WERI-Rb-1 (cell line): ENCODE results near the gene GSG1.
"Not testable (repeated sequence)": the region's sequence is repeated elsewhere in the genome, so short reads cannot be mapped to it uniquely, and the experiment has no call there.

Experiments used
- DNase-seq: peaks from one replicate; pipeline ENCODE4 v3.0.0-alpha.2; 2020
- H3K27ac ChIP-seq: fragments of 250-450 bp; sonication (Bioruptor Pico); 2 replicates; pipeline ENCODE4 v1.5.1; 2020; ENCODE audit warnings: mild to moderate bottlenecking, moderate library complexity
- H3K27me3 ChIP-seq: fragments of 250-450 bp; sonication (Bioruptor Pico); 2 replicates; pipeline ENCODE4 v1.5.1; 2021; ENCODE audit warnings: mild to moderate bottlenecking, low read depth, moderate library complexity; ENCODE audit not compliant: insufficient read depth, severe bottlenecking
- H3K36me3 ChIP-seq: fragments of 250-450 bp; sonication (Bioruptor Pico); 2 replicates; pipeline ENCODE4 v1.5.1; 2020; ENCODE audit warnings: mild to moderate bottlenecking, moderate library complexity
- H3K4me3 ChIP-seq: 2 replicates; pipeline ENCODE4 v1.5.1; 2011; ENCODE audit warnings: low read depth, mild to moderate bottlenecking, control low read depth, low read length
- H3K9me3 ChIP-seq: fragments of 250-450 bp; sonication (Bioruptor Pico); 2 replicates; pipeline ENCODE4 v1.5.1; 2021; ENCODE audit warnings: mild to moderate bottlenecking, moderate library complexity; ENCODE audit not compliant: severe bottlenecking
- TF ChIP-seq, protein P1 (sequence below): IDR thresholded peaks from 2 replicates; pipeline ENCODE4 v1.5.1; 2011; ENCODE audit warnings: low read depth, mild to moderate bottlenecking, control low read depth, inconsistent platforms, low read length

The GSG1 gene

GRCh38 chr12:13085968-13086686 is 17.3 kb downstream of the GSG1 start:
- H3K4me3 ChIP-seq = no peak overlapping the region
- TF ChIP-seq, protein P1, sequence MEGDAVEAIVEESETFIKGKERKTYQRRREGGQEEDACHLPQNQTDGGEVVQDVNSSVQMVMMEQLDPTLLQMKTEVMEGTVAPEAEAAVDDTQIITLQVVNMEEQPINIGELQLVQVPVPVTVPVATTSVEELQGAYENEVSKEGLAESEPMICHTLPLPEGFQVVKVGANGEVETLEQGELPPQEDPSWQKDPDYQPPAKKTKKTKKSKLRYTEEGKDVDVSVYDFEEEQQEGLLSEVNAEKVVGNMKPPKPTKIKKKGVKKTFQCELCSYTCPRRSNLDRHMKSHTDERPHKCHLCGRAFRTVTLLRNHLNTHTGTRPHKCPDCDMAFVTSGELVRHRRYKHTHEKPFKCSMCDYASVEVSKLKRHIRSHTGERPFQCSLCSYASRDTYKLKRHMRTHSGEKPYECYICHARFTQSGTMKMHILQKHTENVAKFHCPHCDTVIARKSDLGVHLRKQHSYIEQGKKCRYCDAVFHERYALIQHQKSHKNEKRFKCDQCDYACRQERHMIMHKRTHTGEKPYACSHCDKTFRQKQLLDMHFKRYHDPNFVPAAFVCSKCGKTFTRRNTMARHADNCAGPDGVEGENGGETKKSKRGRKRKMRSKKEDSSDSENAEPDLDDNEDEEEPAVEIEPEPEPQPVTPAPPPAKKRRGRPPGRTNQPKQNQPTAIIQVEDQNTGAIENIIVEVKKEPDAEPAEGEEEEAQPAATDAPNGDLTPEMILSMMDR = no peak
- H3K9me3 ChIP-seq = no peaks in the 10 kb centered on the region
- H3K27me3 ChIP-seq = no peaks in the 10 kb centered on the region
- H3K27ac ChIP-seq = peak overlapping the region; percentile 13; the same call in 1 of the 2 replicates
- peaks cover 98% of the 10 kb centered on the region for H3K36me3 ChIP-seq
- DNase-seq = no peak

DNA sequence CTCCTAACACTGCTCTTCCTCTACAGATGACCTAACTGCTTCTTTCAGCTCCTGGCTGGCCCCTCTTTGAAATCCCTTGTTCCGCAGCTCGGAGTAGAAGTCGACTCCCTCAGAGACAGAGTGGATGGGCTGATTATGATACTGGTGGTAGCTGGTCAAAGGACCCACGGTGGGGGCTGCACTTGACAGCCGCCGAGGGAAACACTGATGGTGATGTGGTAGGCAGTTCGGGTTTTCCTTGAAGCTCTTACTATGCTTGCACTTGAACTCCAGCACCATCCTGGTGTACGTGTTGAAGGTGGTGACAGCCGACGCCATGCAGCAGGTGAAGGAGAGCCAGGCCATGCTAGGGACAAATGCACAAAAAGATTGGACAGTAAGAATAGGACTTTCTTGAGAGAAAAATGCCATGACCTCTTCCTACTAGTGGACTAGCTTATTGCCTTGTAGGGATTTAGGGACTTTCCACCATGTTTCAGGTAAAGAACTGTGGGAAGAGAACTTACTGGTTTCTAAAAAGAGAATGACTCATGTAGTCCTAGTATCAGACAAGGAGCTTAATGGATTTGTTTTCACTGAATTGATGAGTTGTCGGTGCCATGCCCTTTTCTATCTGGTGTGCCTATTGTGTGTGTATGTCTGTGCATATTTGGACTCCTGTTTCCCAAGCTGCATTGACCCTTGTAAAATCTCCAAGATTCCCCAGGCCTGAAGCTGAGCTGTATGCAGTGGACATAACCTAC is 18.4 kb downstream of the GSG1 start:
- H3K4me3 ChIP-seq = no peak overlapping the region
- TF ChIP-seq, protein P1 = no peak
- H3K9me3 ChIP-seq = no peaks in the 10 kb centered on the region
- H3K27me3 ChIP-seq = no peaks in the 10 kb centered on the region
- H3K27ac ChIP-seq = no peak overlapping the region
- DNase-seq = no peak
- H3K36me3 ChIP-seq = peaks cover 98% of the 10 kb centered on the region

DNA sequence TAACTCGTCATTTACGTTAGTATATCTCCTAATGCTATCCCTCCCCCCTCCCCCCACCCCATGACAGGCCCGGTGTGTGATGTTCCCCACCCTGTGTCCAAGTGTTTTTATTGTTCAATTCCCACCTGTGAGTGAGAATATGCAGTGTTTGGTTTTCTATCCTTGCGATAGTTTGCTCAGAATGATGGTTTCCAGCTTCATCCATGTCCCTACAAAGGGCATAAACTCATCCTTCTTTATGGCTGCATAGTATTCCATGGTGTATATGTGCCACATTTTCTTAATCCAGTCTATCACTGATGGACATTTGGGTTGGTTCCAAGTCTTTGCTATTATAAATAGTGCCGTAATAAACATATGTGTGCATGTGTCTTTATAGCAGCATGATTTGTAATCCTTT is 19.8 kb downstream of the GSG1 start:
- peaks cover 94% of the 10 kb centered on the region for H3K36me3 ChIP-seq
- not testable (repeated sequence) for H3K4me3 ChIP-seq, H3K9me3 ChIP-seq, H3K27ac ChIP-seq, DNase-seq, H3K27me3 ChIP-seq

GRCh38 chr12:13082861-13083260 is 20.6 kb downstream of the GSG1 start:
- Histone ChIP-seq H3K27me3 (no peaks in the 10 kb centered on the region), H3K9me3 (no peaks in the 10 kb centered on the region), H3K4me3 (no peak overlapping the region), H3K36me3 (peaks cover 86% of the 10 kb centered on the region), H3K27ac (no peak overlapping the region)
- TF ChIP-seq, protein P1 = no peak
- no peak for DNase-seq

DNA sequence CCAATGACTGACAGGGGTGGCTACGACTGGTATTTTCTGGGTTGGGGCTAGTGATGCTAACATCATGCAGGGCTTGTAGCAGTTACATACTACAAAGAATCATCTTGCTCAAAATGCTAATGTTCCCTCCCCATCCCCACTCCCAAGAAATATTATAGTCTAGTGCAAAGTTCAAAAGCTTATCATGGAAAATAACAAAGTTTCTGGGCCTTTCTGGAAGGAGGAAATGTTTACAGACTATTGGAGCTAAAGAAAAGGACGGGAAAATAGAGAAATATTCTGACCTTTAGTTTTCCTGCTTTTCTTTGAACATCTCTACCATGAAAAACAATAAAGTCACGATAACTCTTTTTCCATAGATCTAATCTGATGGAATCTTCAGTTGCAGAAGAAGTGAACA is 23.2 kb downstream of the GSG1 start:
- Histone ChIP-seq H3K36me3 (peaks cover 77% of the 10 kb centered on the region), H3K9me3 (no peaks in the 10 kb centered on the region), H3K27ac (no peak overlapping the region), H3K4me3 (no peak overlapping the region), H3K27me3 (no peaks in the 10 kb centered on the region)
- DNase-seq = no peak
- TF ChIP-seq, protein P1 = no peak

DNA sequence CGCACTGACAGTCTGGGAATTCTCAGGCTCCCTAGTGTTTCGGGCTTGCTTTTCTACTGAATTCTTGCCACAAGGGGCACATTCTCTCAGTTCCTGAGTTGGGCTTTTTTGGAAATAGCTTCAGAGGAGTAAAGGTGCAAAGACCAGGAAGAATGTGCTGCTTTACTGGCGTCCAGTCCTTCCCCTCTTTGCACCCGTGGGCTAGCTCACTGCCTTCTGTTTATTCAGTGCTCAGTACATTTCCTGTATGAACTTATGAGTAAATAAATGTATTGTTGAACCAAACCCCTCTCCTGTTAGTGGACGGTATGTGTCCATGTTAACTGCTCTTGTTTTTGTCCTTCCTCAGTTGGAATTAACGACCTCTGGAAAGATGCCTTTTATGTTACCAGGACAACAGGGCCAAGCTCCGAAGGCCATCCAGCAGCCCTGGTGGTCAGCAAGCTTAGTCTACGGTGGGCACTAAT is 24.0 kb downstream of the GSG1 start:
- TF ChIP-seq, protein P1 = 0 out of 2 replicates have a peak, but pooled peaks have one; percentile 14
- Histone ChIP-seq H3K27ac (no peak overlapping the region), H3K4me3 (no peak overlapping the region), H3K36me3 (peaks cover 74% of the 10 kb centered on the region), H3K9me3 (no peaks in the 10 kb centered on the region), H3K27me3 (no peaks in the 10 kb centered on the region)
- no peak for DNase-seq
